Measurements from ENCODE around the gene FBXW9.
"Not testable (repeated sequence)": the region's sequence is repeated elsewhere in the genome, so short reads cannot be mapped to it uniquely, and the experiment has no call there.

- not testable (repeated sequence) for TF ChIP-seq ATF3 (IDR thresholded peaks at IDR 0.05; ENCODE audit: insufficient read depth, low read depth, low read length); RXRA (IDR thresholded peaks at IDR 0.05; ENCODE audit: insufficient read depth, low read depth, low read length); USF2 (IDR thresholded peaks at IDR 0.05; ENCODE audit: low read length); CTCF (IDR thresholded peaks at IDR 0.05; ENCODE audit: control extremely low read depth in 1 of 3, insufficient read depth in 1 of 3, low read depth in 1 of 3, low read length in 3 of 3); NRF1 (IDR thresholded peaks at IDR 0.05; ENCODE audit: low read depth, low read length)
Observed at GRCh38 chr19:12697425-12697824, 994 bp upstream of the FBXW9 start.

Measured in H1 (cell line).